HG02938 (cell line): ENCODE data around the gene ADCY5.

Source experiments
- ATAC-seq: cut with Tn5 transposase; IDR thresholded peaks from one replicate; pipeline ENCODE4 v1.9.1; 2021; ENCODE audit warnings: mild to moderate bottlenecking, moderate library complexity; ENCODE audit not compliant: unreplicated experiment

Gene ADCY5

GRCh38 chr3:123411340-123412040 lies 37.4 kb downstream of the ADCY5 start:
- ATAC-seq, result no peak

GRCh38 chr3:123410149-123410515 lies 38.8 kb downstream of the ADCY5 start:
- ATAC-seq, result no peak

- ATAC-seq, result no peak
Measured at GRCh38 chr3:123409443-123410148, 39.3 kb downstream of the ADCY5 start.

- no peak for ATAC-seq
Measured at GRCh38 chr3:123406598-123406997, 42.3 kb downstream of the ADCY5 start.

DNA sequence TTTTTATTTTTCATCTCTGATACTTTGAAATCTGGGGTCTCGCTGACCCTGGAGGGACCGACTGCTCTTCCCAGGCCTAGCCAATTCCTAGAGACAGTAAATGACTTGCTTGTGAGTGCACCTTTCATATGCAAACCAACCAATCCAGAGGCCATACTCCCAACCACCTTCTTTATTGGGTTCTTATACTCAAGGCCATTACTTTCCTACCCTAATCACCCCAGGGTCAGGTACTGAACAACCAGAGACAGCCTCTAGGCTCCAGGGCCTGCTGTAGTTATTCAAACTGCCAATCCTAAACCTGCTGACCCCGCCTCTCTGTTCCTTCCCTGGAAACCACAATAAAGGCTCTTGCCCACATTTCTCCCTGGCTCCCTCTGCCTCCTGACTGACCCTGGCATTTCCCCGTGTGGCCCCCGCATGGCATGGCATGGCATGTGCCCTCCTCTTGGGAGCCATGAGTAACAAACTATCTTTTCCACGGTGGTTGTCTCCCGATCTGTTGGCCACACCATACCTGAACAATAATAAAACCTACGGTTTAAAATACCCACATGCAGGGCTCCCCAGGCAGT lies 42.9 kb downstream of the ADCY5 start:
- ATAC-seq, result no peak

GRCh38 chr3:123405021-123405420 lies 43.9 kb downstream of the ADCY5 start:
- ATAC-seq, result no peak

DNA sequence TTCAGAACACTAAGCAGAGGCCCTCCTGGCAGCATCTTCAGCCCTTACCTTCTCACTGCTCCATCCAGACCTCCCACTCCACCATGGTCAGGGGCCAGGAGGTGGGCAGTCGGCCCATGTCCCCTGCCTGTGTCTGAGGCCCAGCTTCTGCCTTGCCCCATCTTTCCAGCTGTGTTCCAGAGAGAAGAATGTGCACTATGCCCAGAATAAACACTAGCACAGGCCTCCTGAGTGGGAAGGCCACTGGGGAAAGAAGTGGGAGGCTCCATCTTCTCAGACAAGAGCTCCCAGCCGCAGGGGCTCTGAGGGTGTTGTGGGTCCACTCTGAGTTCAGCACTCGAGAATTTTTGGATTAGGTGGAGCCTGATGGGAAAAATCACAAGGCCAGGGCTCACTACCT lies 44.5 kb downstream of the ADCY5 start:
- no peak for ATAC-seq

- no peak for ATAC-seq
Measured at GRCh38 chr3:123401836-123402530, 46.9 kb downstream of the ADCY5 start.

GRCh38 chr3:123400169-123400568 lies 48.7 kb downstream of the ADCY5 start:
- ATAC-seq, result no peak

DNA sequence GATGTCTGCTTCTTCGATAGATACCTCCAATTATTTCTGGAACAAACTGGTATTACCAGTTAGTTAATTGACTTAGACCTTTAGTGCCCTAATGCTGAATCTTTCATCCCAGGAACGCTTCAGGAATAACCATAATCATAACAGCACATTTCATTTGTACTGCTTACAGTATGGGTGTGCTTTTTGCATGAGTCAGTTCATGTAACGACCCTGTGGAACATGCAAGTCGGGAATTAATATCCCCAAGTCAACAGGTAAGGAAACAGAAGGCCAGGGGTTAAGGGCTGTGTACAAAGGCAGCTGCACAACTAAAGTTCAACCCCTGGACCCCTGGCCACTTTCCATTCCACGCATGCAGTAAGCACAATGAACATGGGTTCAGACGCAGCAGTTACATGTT lies 49.2 kb downstream of the ADCY5 start:
- ATAC-seq, result no peak

- no peak for ATAC-seq
Measured at GRCh38 chr3:123397921-123398785, 50.7 kb downstream of the ADCY5 start.

GRCh38 chr3:123397050-123397590 lies 51.8 kb downstream of the ADCY5 start:
- no peak for ATAC-seq

DNA sequence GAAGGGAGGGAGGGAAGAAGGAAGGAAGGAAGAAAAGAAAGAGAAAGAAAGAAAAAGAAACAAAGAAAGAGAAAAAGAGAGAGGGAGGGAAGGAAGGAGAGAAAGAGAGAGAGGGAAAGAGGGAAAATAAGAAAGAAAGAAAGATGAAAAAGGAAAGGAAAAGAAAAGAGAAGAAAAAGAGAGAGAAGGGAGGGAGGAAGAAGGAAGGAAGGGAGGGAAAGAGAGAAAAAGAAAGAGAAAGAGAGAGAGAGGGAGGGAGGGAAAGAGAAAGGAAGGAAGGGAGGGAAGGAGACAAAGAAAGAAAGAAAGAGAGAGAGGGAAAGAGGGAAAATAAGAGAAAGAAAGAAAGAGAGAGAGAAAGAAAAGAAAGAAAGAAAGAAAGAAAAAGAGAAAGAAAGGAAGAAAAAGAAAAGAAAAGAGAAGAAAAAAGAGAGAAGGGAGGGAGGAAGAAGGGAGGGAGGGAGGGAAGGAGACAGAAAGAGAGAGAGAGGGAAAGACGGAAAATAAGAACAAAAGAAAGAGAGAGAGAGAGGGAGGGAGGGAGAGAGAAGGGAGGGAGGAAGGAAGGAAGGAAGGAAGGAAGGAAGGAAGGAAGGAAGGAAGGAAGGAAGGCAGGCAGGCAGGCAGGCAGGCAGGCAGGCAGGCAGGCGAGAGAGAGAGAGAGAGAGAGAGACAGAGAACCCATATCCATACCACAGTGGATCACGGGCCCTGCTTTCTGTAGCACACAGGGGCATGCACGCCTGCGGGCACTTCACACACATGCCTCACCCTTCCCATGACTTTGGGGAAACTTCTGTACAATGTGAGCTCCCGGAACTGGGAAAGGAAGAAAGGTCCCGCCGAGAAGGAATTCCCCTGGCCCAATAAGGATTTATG lies 52.5 kb downstream of the ADCY5 start:
- no peak for ATAC-seq

GRCh38 chr3:123395235-123395634 lies 53.7 kb downstream of the ADCY5 start:
- no peak for ATAC-seq

- no peak for ATAC-seq
Measured at GRCh38 chr3:123394391-123395020, 54.4 kb downstream of the ADCY5 start.

DNA sequence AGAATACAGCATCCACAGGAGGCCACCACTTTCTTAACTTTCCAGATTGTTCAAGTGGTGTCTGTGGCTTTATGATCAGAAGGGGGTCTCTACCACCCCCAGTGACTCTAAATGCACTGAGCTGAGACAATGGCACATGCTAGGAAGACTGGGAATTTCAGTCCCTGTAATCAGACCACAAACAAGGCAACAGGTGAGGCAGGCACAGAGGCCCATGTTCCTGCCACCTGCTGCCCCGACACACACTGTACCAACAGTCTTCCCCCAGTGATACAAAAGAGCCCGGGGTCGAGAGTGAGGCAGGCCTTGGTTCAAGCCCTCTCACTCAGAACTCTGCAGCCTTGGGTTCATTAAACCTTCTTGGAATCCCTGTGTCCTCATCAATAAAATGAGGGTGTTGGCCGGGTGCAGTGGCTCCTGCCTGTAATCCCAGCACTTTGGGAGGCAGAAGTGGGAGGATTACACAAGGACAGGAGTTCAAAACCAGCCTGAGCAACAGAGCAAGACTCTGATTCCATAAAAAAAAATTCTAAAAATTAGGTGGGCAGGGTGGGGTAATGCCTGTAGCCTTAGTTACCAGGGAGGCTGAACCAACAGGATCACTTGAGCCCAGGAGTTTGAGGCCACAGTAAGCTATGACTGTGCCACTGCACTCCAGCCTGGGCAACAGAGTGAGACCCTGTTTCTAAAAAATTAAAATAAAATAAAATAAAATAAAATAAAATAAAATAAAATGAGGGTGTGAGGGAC lies 55.8 kb downstream of the ADCY5 start:
- ATAC-seq, result no peak

- no peak for ATAC-seq
Measured at GRCh38 chr3:123392368-123392767, 56.5 kb downstream of the ADCY5 start.

- no peak for ATAC-seq
Measured at GRCh38 chr3:123390865-123391600, 57.9 kb downstream of the ADCY5 start.
